ENCODE data around the gene LPP. TPM values are rescaled to one million over a fixed set of nuclear protein-coding genes. Genes with fewer than 3 reads are reported as not detected.

LPP gene
- polyA plus RNA-seq, 1 donor (not counting 4 experiments of a cell fraction or from before 2014, with no cell fraction given) = 16.0 TPM

- dilution Hi-C loops (cut with MboI; ENCODE audit: extremely low pct_ligation_motif_present, low sequenced_read_pairs) = no loop called here
- no peak overlapping the region for H3K9ac ChIP-seq (ENCODE audit: control insufficient read depth, extremely low read depth, insufficient read depth, low read length)
- no peak for FAIRE-seq
- no peaks in the 10 kb centered on the region for H3K27me3 ChIP-seq (ENCODE audit: control insufficient read depth, extremely low read depth, insufficient read depth, low read length)
- H3K4me1 ChIP-seq (ENCODE audit: control insufficient read depth, extremely low read depth, insufficient read depth, low read length) = no peaks in the 10 kb centered on the region
- DNase-seq (ENCODE audit: low read depth, low spot score) = no peak
- H3K4me3 ChIP-seq (ENCODE audit: control insufficient read depth in 2 of 3, extremely low read depth in 1 of 3, insufficient read depth in 2 of 3, low read depth in 1 of 3, low read length in 3 of 3) = no peak overlapping the region
- H3K9me3 ChIP-seq (ENCODE audit: control insufficient read depth, low read depth, low read length) = no peaks in the 10 kb centered on the region
- H2AFZ ChIP-seq (ENCODE audit: control insufficient read depth, low read length) = no peak overlapping the region
- H4K20me1 ChIP-seq (ENCODE audit: control insufficient read depth, extremely low read depth, insufficient read depth, low read length) = no peaks in the 10 kb centered on the region
- no peak overlapping the region for H3K27ac ChIP-seq (ENCODE audit: control insufficient read depth, insufficient read depth, low read length)
- H3K79me2 ChIP-seq (ENCODE audit: control insufficient read depth, insufficient read depth, low read length) = no peaks in the 10 kb centered on the region
- no peak for TF ChIP-seq CTCF (optimal IDR thresholded peaks at IDR 0.05 in 1 of 3, IDR thresholded peaks at IDR 0.05 in 1 of 3, conservative IDR thresholded peaks at IDR 0.05 in 1 of 3; ENCODE audit: extremely low read depth in 1 of 3, insufficient read depth in 2 of 3, low read length in 3 of 3)
- TF ChIP-seq EZH2 (IDR thresholded peaks at IDR 0.05; ENCODE audit: low read length) = no peak
- H3K36me3 ChIP-seq (ENCODE audit: control insufficient read depth in 2 of 2, extremely low read depth in 1 of 2, insufficient read depth in 2 of 2, low read length in 2 of 2) = no peaks in the 10 kb centered on the region
- no peaks in the 10 kb centered on the region for H3K9me1 ChIP-seq (ENCODE audit: control insufficient read depth, extremely low read depth, insufficient read depth, low read length)
- H3K4me2 ChIP-seq (ENCODE audit: control insufficient read depth, extremely low read depth, insufficient read depth, low read depth, low read length) = no peak overlapping the region
Measured at GRCh38 chr3:188649521-188649920, 495.6 kb downstream of the LPP start.

DNA sequence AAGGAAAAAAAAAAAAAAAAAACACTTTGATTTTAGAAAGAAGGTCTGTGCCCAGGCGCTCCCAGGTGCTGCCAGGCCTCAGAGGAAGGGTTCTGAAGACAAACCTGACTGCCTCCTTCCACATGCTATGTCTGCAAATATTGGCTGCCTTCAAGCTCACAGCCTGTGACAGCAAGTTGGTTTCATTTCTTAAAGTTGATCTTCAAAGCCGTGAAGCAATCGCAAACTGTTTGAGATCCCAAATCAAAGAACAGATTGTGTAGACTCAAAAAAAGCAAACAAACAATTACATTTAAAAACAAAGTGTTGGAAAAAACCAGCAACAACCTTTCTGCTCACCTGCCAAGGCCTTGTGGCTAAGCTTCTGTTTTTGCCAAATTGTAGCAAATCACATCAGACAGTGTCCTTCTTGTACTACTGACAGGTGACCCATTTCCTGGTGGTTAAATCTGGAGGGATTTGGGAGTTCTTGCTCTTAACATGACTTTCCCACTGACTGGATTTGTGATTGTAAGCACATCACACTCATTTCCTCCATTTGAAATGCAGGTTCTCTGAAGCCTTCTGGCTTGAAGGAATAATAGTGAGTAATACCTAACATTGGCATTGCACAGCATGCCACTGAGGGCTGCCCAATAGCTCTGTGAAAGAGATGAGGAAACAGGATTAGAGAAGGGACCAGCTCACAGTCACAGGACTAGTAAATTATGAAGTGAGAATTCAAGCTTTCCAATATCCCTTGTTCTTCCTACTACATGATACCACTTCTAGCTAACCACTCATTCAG is 502.4 kb downstream of the LPP start:
- dilution Hi-C loops (cut with MboI; ENCODE audit: extremely low pct_ligation_motif_present, low sequenced_read_pairs) = no loop called here
- Histone ChIP-seq H4K20me1 (ENCODE audit: control insufficient read depth, extremely low read depth, insufficient read depth, low read length) (no peaks in the 10 kb centered on the region), H3K36me3 (ENCODE audit: control insufficient read depth in 2 of 2, extremely low read depth in 1 of 2, insufficient read depth in 2 of 2, low read length in 2 of 2) (no peaks in the 10 kb centered on the region), H3K9me3 (ENCODE audit: control insufficient read depth, low read depth, low read length) (no peaks in the 10 kb centered on the region), H3K79me2 (ENCODE audit: control insufficient read depth, insufficient read depth, low read length) (no peaks in the 10 kb centered on the region), H3K9me1 (ENCODE audit: control insufficient read depth, extremely low read depth, insufficient read depth, low read length) (no peaks in the 10 kb centered on the region), H3K9ac (ENCODE audit: control insufficient read depth, extremely low read depth, insufficient read depth, low read length) (no peak overlapping the region), H3K4me3 (ENCODE audit: control insufficient read depth in 2 of 3, extremely low read depth in 1 of 3, insufficient read depth in 2 of 3, low read depth in 1 of 3, low read length in 3 of 3) (no peak overlapping the region), H3K27ac (ENCODE audit: control insufficient read depth, insufficient read depth, low read length) (no peak overlapping the region), H3K4me2 (ENCODE audit: control insufficient read depth, extremely low read depth, insufficient read depth, low read depth, low read length) (peak overlapping the region; percentile 39), H3K4me1 (ENCODE audit: control insufficient read depth, extremely low read depth, insufficient read depth, low read length) (peaks cover 9% of the 10 kb centered on the region), H3K27me3 (ENCODE audit: control insufficient read depth, extremely low read depth, insufficient read depth, low read length) (no peaks in the 10 kb centered on the region), H2AFZ (ENCODE audit: control insufficient read depth, low read length) (no peak overlapping the region)
- TF ChIP-seq EZH2 (IDR thresholded peaks at IDR 0.05; ENCODE audit: low read length) (no peak), CTCF (optimal IDR thresholded peaks at IDR 0.05 in 1 of 3, IDR thresholded peaks at IDR 0.05 in 1 of 3, conservative IDR thresholded peaks at IDR 0.05 in 1 of 3; ENCODE audit: extremely low read depth in 1 of 3, insufficient read depth in 2 of 3, low read length in 3 of 3) (no peak)
- DNase-seq (ENCODE audit: low read depth, low spot score) (no peak), FAIRE-seq (peak; percentile 89)

Data from keratinocyte (primary cell).